HG03280 (cell line): ENCODE data around the gene LDLRAD4.

ENCODE experiments used
- ATAC-seq: cut with Tn5 transposase; IDR thresholded peaks from one replicate; pipeline ENCODE4 v1.9.1; 2021; ENCODE audit warnings: mild to moderate bottlenecking, moderate library complexity; ENCODE audit not compliant: unreplicated experiment

The LDLRAD4 gene

GRCh38 chr18:13454363-13455150, 236.0 kb downstream of the LDLRAD4 start:
- ATAC-seq, result no peak

GRCh38 chr18:13455471-13455870, 236.9 kb downstream of the LDLRAD4 start:
- ATAC-seq, result no peak

- no peak for ATAC-seq
Observed at GRCh38 chr18:13455960-13456481, 237.5 kb downstream of the LDLRAD4 start.

GRCh38 chr18:13456736-13457271, 238.2 kb downstream of the LDLRAD4 start:
- ATAC-seq, result no peak

DNA sequence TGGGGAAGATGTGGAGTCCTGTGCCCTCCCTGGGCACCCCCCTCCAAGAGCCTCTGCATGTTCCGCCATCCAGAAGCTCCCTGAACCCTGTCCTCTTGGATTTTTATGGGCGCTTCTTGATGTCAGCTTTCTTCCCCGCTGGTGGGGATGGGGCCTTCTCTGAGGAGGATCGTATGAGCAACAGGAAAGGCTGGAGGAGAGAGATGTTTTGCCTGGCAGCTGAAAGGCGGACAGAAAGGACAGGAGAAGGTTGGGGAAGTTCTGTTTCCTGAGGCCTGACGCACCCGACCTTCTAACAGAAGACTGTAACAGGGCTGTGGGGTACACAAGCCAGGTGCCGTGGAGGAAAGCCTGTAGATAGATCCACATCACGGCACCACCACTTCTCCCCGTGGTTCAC, 238.8 kb downstream of the LDLRAD4 start:
- no peak for ATAC-seq

- ATAC-seq, result no peak
Observed at GRCh38 chr18:13460946-13461345, 242.4 kb downstream of the LDLRAD4 start.

DNA sequence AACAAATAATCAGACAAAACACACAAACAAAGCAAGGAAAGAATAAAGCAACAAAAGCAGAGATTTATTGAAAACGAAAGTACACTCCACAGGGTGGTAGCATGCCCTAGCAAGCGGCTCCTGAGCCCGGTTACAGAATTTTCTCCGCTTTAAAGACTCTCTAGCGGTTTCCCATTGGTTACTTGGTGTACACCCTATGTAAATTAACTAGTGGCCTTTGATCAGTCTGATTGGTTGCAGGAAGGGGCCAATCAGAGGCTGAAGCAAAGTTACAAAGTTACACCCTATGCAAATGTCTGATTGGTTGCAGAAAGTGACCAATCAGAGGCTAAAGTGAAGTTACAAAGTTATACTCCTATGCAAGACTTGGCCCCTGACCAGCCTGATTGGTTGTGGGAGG, 242.9 kb downstream of the LDLRAD4 start:
- ATAC-seq, result no peak

DNA sequence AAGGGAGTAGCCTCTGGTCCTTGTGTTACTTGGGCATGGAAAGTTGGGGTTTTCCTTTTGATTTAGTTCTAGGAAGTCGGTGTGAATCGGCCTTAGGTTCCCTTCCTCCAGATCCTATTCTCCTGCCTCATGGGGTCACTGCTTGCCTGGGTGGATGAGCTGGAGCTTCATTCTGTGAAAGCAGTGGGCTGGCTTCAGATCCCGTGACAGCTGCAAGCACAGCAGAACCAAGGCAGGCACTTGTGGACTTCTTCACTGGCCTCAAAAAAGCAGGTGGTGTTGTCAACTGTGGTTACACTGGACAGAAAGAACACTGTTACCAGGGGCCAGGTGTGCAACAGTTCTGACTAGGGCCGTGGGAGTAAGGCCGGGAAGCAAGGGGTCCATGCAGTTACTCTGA, 243.4 kb downstream of the LDLRAD4 start:
- ATAC-seq, result no peak

- no peak for ATAC-seq
Observed at GRCh38 chr18:13462686-13463085, 244.1 kb downstream of the LDLRAD4 start.

DNA sequence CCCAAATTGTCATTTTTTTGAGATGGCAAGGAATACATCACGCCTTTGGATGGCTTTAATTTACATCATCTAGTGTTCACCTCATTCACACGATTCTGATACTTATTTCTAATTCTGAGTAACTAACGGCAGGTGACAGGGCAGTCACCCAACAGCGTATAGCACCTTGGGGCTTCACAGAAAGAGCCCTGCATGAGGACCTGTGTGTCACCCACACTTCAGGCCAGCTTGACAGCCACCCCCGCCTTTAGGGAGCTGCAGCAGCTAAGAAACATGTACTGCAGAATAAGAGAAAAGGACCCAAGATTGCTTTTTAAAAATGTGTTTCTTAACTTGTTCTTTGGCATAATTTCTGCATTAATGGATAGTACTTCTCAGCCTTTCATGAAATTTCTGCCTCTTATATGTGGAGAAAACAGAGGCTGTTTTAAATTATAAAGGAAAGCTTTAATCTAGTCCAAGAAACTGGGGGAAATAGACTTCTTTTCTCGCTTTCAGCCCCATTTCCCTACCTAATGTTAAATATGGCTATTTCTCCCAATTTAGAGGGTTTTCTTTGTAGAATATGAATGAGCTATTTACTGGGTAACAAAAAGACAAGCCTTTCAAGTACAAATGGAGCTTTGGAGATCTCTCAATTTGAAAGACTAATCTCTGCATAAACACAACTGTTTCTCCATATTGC, 245.1 kb downstream of the LDLRAD4 start:
- no peak for ATAC-seq

- ATAC-seq, result peak; percentile 86
Observed at GRCh38 chr18:13464432-13465123, 246.0 kb downstream of the LDLRAD4 start.

DNA sequence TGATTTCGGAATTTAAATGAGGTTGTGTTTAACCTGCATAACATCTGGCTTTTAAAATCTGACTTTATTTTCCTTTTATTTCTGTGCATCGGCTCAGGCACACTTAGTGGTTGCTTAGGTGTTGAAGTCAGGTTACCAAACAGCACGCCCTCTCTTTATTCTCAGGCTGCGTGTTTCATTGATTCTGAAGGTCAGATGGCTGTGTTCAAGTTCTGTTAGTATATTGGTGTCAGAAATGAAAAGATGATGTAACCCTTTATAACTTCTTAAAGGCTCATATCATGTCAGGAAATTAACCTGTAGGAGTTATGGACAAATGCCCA, 246.5 kb downstream of the LDLRAD4 start:
- peak; percentile 18 for ATAC-seq

- ATAC-seq, result no peak
Observed at GRCh38 chr18:13465476-13465875, 246.9 kb downstream of the LDLRAD4 start.

- ATAC-seq, result no peak
Observed at GRCh38 chr18:13470516-13471197, 252.1 kb downstream of the LDLRAD4 start.

GRCh38 chr18:13471198-13471845, 252.8 kb downstream of the LDLRAD4 start:
- no peak for ATAC-seq

DNA sequence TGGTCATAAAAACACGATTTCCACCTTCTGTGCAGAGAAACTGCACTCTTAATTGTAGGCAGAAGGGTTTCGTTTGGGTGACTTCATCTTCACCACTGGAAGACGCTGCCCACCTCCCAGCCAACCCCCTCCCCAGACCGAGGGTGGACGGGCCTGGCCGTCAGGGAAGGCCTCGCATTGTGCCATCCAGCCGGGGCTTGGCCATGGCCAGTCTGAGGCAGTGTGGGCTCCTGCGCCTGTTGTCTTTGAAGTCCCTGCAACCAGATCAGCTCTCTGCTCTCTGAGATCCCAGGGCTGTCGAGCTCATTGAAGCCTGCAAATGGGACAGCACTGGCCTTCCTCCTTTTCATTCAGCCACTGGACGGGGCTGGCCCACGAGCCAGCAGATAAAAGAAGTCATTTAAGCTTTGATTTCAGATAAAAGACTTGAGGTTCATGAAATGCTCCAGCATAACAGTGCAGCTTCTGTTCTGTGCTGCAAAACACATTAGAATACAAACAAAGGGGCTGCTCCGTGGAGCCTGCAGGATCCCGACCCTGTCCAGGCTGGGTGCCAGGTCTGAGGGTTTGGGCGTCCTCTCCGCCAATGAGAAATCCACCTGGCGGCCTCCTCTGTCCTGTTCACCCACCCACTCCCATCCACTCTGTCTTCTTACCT, 253.5 kb downstream of the LDLRAD4 start:
- no peak for ATAC-seq

GRCh38 chr18:13473751-13474150, 255.2 kb downstream of the LDLRAD4 start:
- ATAC-seq, result no peak

DNA sequence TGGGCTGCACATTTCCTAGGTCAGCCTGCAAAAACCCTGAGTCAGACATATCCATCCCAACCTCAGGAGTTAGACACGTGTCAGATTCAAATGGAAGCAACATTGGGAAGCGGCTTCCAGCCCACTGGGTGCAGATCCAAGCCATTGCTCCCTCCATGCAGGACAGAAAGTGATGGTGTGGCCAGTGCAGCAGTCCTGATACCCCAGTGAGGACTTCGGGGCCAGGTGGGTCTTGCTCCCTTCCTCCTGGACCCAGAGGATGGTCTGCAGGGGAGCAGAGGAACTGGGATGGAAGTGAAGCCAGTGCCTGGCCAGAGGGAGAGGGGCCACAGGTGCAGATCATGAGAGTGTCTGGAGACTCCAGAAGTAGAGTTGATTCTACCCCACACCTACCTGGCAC, 255.8 kb downstream of the LDLRAD4 start:
- no peak for ATAC-seq

DNA sequence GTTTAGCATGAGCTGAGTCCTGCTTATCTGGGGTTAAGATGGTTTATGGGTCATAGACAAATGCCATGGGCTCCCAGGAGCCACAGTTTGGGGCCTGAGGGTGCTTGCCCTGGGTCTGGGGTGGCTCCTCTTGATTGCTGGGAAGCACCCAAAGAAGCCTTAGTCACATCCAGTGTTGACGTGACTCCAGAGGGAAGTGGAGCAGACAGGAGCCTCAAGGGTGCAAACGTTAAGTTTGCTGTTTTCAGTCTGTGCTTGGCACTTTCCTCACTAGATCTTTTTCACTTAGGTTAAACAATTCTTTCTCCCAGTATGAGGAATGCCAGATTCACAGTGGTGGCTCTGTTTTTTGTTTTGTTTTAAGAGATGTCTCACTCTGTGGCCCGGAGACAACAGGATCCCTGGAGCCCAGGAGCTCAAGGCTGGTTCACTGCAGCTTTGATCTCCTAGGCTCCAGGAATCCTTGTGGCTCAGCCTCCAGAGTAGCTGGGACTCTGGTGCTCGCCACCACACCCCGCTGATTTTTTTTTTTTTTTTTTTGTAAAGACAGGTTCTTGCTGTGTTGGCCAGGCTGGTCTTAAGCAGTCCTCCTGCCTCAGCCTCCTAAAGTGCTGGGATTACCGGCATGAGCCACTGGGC, 256.5 kb downstream of the LDLRAD4 start:
- ATAC-seq, result no peak
